SK-N-SH treated with all-trans-retinoic acid at 6 μM for 48 hours (cell line): Measurements from ENCODE around the gene RGMB.

ENCODE experiments used
- ATAC-seq: fragments of 200-7000 bp; cut with Tn5 transposase; 3 replicates; pipeline ENCODE4 v1.9.1; 2020; ENCODE audit warnings: mild to moderate bottlenecking, moderate library complexity
- ARNTL ChIP-seq: fragments of 450-650 bp; formaldehyde crosslinking; IDR thresholded peaks from 2 replicates; pipeline ENCODE4 v1.5.0; 2020; ENCODE audit warnings: low read depth, mild to moderate bottlenecking, moderate library complexity, borderline replicate concordance
- BACH2 ChIP-seq: fragments of 250-450 bp; sonication (Bioruptor Pico); IDR thresholded peaks from 2 replicates; pipeline ENCODE4 v1.9.0; 2021; ENCODE audit warnings: mild to moderate bottlenecking, borderline replicate concordance
- CSDC2 ChIP-seq: fragments of 250-450 bp; sonication (Bioruptor Pico); IDR thresholded peaks from 2 replicates; pipeline ENCODE4 v1.5.0; 2020; ENCODE audit warnings: mild to moderate bottlenecking, moderate library complexity
- ESRRG ChIP-seq: fragments of 250-450 bp; sonication (Bioruptor Pico); IDR thresholded peaks from 2 replicates; pipeline ENCODE4 v1.6.1; 2021; ENCODE audit warnings: mild to moderate bottlenecking
- GLIS3 ChIP-seq: fragments of 250-450 bp; sonication (Bioruptor Pico); IDR thresholded peaks from 2 replicates; pipeline ENCODE4 v1.5.0; 2020; ENCODE audit warnings: mild to moderate bottlenecking, moderate library complexity
- ISL1 ChIP-seq: fragments of 250-450 bp; sonication (Bioruptor Pico); IDR thresholded peaks from 2 replicates; pipeline ENCODE4 v2.1.2; 2022; ENCODE audit warnings: mild to moderate bottlenecking, moderate library complexity
- OSR1 ChIP-seq: fragments of 250-450 bp; sonication (Bioruptor Pico); IDR thresholded peaks from 2 replicates; pipeline ENCODE4 v1.8.0; 2022; ENCODE audit warnings: moderate library complexity, mild to moderate bottlenecking, inconsistent platforms
- PATZ1 ChIP-seq: fragments of 250-450 bp; sonication (Bioruptor Pico); IDR thresholded peaks from 2 replicates; pipeline ENCODE4 v1.8.0; 2020; ENCODE audit warnings: mild to moderate bottlenecking, moderate library complexity, borderline replicate concordance
- POU6F1 ChIP-seq: fragments of 250-450 bp; sonication (Bioruptor Pico); IDR thresholded peaks from 2 replicates; pipeline ENCODE4 v1.8.0; 2021; ENCODE audit warnings: low read depth, mild to moderate bottlenecking, moderate library complexity, borderline replicate concordance
- PPARA ChIP-seq: fragments of 250-450 bp; sonication (Bioruptor Pico); IDR thresholded peaks from 2 replicates; pipeline ENCODE4 v1.5.0; 2020; ENCODE audit warnings: mild to moderate bottlenecking, borderline replicate concordance
- SNAI2 ChIP-seq: fragments of 250-450 bp; sonication (Bioruptor Pico); IDR thresholded peaks from 2 replicates; pipeline ENCODE4 v1.5.0; 2020; ENCODE audit warnings: mild to moderate bottlenecking, moderate library complexity
- TOX ChIP-seq: fragments of 250-450 bp; sonication (Bioruptor Pico); IDR thresholded peaks from 2 replicates; pipeline ENCODE4 v1.8.0; 2021; ENCODE audit warnings: mild to moderate bottlenecking, moderate library complexity, borderline replicate concordance
- TSHZ2 ChIP-seq: fragments of 250-450 bp; sonication (Bioruptor Pico); IDR thresholded peaks from 2 replicates; pipeline ENCODE4 v1.5.0; 2020; ENCODE audit warnings: mild to moderate bottlenecking, moderate library complexity
- ZC3H10 ChIP-seq: fragments of 250-450 bp; sonication (Bioruptor Pico); IDR thresholded peaks from 2 replicates; pipeline ENCODE4 v1.5.1; 2021; ENCODE audit warnings: mild to moderate bottlenecking, moderate library complexity
- ZFP3 ChIP-seq: fragments of 250-450 bp; sonication (Bioruptor Pico); IDR thresholded peaks from 2 replicates; pipeline ENCODE4 v1.5.0; 2020; ENCODE audit warnings: mild to moderate bottlenecking, moderate library complexity
- ZFP30 ChIP-seq: fragments of 450-650 bp; formaldehyde crosslinking; IDR thresholded peaks from 2 replicates; pipeline ENCODE4 v1.5.0; 2022; ENCODE audit warnings: mild to moderate bottlenecking, moderate library complexity
- ZNF565 ChIP-seq: fragments of 450-650 bp; formaldehyde crosslinking; conservative IDR thresholded peaks from 2 replicates; pipeline ENCODE4 v1.5.0; 2020; ENCODE audit warnings: low read depth, mild to moderate bottlenecking, moderate library complexity
- ZNF70 ChIP-seq: fragments of 450-650 bp; formaldehyde crosslinking; IDR thresholded peaks from 2 replicates; pipeline ENCODE4 v1.5.0; 2020; ENCODE audit warnings: mild to moderate bottlenecking, moderate library complexity
- ZNF8 ChIP-seq: fragments of 450-650 bp; formaldehyde crosslinking; IDR thresholded peaks from 2 replicates; pipeline ENCODE4 v1.5.0; 2020; ENCODE audit warnings: mild to moderate bottlenecking, moderate library complexity

RGMB gene

GRCh38 chr5:98770911-98771322, 2.5 kb upstream of the RGMB start:
- ATAC-seq: no peak
- no peak for TF ChIP-seq CSDC2 (CRISPR knock-in tag)
- no peak for TF ChIP-seq ZNF565 (CRISPR knock-in tag)
- TF ChIP-seq ESRRG (CRISPR knock-in tag): no peak
- TF ChIP-seq TSHZ2 (CRISPR knock-in tag): no peak
- TF ChIP-seq ZFP30 (CRISPR knock-in tag): no peak
- no peak for TF ChIP-seq POU6F1
- TF ChIP-seq ARNTL (CRISPR knock-in tag): no peak
- no peak for TF ChIP-seq BACH2
- TF ChIP-seq SNAI2 (CRISPR knock-in tag): no peak
- TF ChIP-seq OSR1 (CRISPR knock-in tag): no peak
- no peak for TF ChIP-seq ZC3H10
- TF ChIP-seq GLIS3: no peak
- no peak for TF ChIP-seq TOX (CRISPR knock-in tag)
- TF ChIP-seq ZNF70 (CRISPR knock-in tag): no peak
- TF ChIP-seq ZFP3: no peak
- no peak for TF ChIP-seq ZNF8
- TF ChIP-seq PATZ1 (CRISPR knock-in tag): no peak
- no peak for TF ChIP-seq PPARA

GRCh38 chr5:98771382-98772109, 1.9 kb upstream of the RGMB start:
- peak; percentile 16; the same call in 1 of the 3 replicates for ATAC-seq
- TF ChIP-seq ESRRG (CRISPR knock-in tag): no peak
- TF ChIP-seq PATZ1 (CRISPR knock-in tag): no peak
- TF ChIP-seq ZNF70 (CRISPR knock-in tag): no peak
- no peak for TF ChIP-seq ZNF8
- no peak for TF ChIP-seq ZNF565 (CRISPR knock-in tag)
- no peak for TF ChIP-seq POU6F1
- TF ChIP-seq OSR1 (CRISPR knock-in tag): no peak
- TF ChIP-seq, all 23 proteins: peak for 0

- ATAC-seq: peak; percentile 54
- TF ChIP-seq OSR1 (CRISPR knock-in tag): no peak
- TF ChIP-seq ZFP30 (CRISPR knock-in tag): no peak
- TF ChIP-seq GLIS3: no peak
- TF ChIP-seq PATZ1 (CRISPR knock-in tag): no peak
- no peak for TF ChIP-seq SNAI2 (CRISPR knock-in tag)
- no peak for TF ChIP-seq ZNF565 (CRISPR knock-in tag)
- TF ChIP-seq ISL1 (CRISPR knock-in tag): no peak
- no peak for TF ChIP-seq CSDC2 (CRISPR knock-in tag)
These were observed 849 bp upstream of the RGMB start for GRCh38 chr5:98772415-98773213.
